Vagina (tissue), 2 donors: Measurements from ENCODE around the gene GABBR2. TPM values are rescaled to one million over a fixed set of nuclear protein-coding genes. Genes with fewer than 3 reads are reported as not detected.
A peak's percentile ranks its signal among the peaks of the same experiment; 100 is the strongest.

Experiments
- DNase-seq, 2 donors: peaks; one replicate each; pipeline ENCODE4 v3.0.0-alpha.2; 2017; ENCODE audit errors: extremely low spot score in 2 of 2
- H3K27ac ChIP-seq: fragments of 200-600 bp; sonication (generic); one replicate; pipeline ENCODE4 v1.5.1; 2019
- H3K27me3 ChIP-seq: fragments of 200-600 bp; sonication (generic); one replicate; pipeline ENCODE4 v1.5.1; 2019
- H3K36me3 ChIP-seq, 2 donors: fragments of 200-600 bp; sonication (generic); one replicate each; pipeline ENCODE4 v1.5.1; 2017 to 2019
- H3K4me1 ChIP-seq: fragments of 200-600 bp; sonication (generic); one replicate; pipeline ENCODE4 v1.5.1; 2019
- H3K4me3 ChIP-seq, 2 donors: fragments of 200-600 bp; sonication (generic); 1 replicate in 1 of 2; 2 replicates in 1 of 2; pipeline ENCODE4 v1.5.1; 2016 to 2019
- H3K9me3 ChIP-seq: fragments of 200-600 bp; sonication (generic); one replicate; pipeline ENCODE4 v1.5.1; 2019
- POLR2A ChIP-seq, 2 donors: fragments of 450-650 bp; IDR thresholded peaks; one replicate each; pipeline ENCODE4 v1.6.1; 2017; ENCODE audit warnings: antibody characterized with exemption in 2 of 2, mild to moderate bottlenecking in 2 of 2, moderate library complexity in 2 of 2
- POLR2AphosphoS5 ChIP-seq, 2 donors: sonication (generic); formaldehyde crosslinking; IDR thresholded peaks; one replicate each; pipeline ENCODE4 v1.9.0; 2017; ENCODE audit warnings: antibody characterized with exemption in 2 of 2, mild to moderate bottlenecking in 2 of 2, low read depth in 1 of 2; ENCODE audit not compliant: insufficient read depth in 1 of 2
- intact Hi-C: fragments of 100-400 bp; cut with DNase I; formaldehyde crosslinking; loops from one replicate; pipeline ENCODE4 v1.15.1; 2023
- total RNA-seq: library from RNA; depleted of rRNA; stranded (reverse); fragments of >200 nt; gene quantifications from one replicate; pipeline ENCODE4 v1.2.3, GENCODE V29; 2016
- TF ChIP-seq, protein P1 (sequence below), 3 experiments: fragments of 450-650 bp in 2 of 3; fragments of 200-600 bp in 1 of 3; sonication (generic) in 1 of 3; IDR thresholded peaks; one replicate each; pipeline ENCODE4 v1.5.1; 2017 to 2019; ENCODE audit warnings: antibody characterized with exemption in 3 of 3, mild to moderate bottlenecking in 2 of 3, moderate library complexity in 2 of 3

Gene GABBR2
- total RNA-seq, 1 donor from 2014 or later: not detected

DNA sequence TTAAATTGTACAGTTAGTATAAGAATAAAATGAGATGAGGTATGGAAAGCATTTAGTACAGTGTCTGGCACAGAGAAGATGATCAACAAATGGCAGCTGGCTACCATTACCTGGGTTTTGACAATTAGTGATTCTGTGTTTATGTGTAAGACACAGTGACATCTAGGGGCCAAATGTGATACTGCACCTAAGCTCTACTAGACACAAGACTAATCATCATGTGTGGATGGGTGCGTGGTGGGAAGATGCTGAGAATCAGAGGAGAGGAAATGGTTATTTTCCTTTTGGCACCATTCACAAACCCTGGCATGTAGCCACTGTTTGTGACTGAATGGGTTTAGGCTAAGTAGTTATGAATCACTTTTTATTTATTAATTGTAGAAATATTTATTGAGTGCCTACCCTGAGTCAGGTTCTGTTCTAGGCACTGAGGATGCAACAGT lies 343.5 kb downstream of the GABBR2 start:
- no peaks in the 10 kb centered on the region for H3K36me3 ChIP-seq
- no peak overlapping the region for H3K27ac ChIP-seq
- H3K27me3 ChIP-seq: no peaks in the 10 kb centered on the region
- H3K9me3 ChIP-seq: no peaks in the 10 kb centered on the region
- no peak overlapping the region for H3K4me3 ChIP-seq
- no peak for DNase-seq
- TF ChIP-seq POLR2AphosphoS5 (IDR thresholded peaks at IDR 0.05; ENCODE audit: insufficient read depth in 1 of 2, low read depth in 1 of 2): no peak
- TF ChIP-seq, protein P1, sequence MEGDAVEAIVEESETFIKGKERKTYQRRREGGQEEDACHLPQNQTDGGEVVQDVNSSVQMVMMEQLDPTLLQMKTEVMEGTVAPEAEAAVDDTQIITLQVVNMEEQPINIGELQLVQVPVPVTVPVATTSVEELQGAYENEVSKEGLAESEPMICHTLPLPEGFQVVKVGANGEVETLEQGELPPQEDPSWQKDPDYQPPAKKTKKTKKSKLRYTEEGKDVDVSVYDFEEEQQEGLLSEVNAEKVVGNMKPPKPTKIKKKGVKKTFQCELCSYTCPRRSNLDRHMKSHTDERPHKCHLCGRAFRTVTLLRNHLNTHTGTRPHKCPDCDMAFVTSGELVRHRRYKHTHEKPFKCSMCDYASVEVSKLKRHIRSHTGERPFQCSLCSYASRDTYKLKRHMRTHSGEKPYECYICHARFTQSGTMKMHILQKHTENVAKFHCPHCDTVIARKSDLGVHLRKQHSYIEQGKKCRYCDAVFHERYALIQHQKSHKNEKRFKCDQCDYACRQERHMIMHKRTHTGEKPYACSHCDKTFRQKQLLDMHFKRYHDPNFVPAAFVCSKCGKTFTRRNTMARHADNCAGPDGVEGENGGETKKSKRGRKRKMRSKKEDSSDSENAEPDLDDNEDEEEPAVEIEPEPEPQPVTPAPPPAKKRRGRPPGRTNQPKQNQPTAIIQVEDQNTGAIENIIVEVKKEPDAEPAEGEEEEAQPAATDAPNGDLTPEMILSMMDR (IDR thresholded peaks at IDR 0.05): no peak
- TF ChIP-seq POLR2A (IDR thresholded peaks at IDR 0.05): no peak
- H3K4me1 ChIP-seq: no peaks in the 10 kb centered on the region
- intact Hi-C loops: no loop called here

DNA sequence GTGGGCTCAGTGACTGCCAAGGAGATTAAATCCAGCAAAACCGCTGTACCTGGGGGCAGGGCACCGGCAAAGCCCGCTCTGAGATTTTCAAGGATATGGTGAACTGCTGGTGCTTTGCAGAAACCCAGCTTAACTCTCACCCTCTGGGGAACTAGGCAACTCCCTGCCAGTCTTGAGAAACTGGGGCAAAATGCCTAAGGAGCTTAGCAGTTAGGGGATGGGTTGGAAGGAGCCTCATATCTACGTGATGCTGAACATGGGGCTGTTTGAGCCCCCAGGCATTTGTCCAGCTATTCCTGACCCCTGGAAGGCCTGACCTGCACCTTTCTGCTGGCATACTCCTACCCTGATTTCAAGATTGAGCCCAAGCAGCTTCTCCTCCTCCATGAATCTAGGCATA lies 344.6 kb downstream of the GABBR2 start:
- TF ChIP-seq, protein P1 (IDR thresholded peaks at IDR 0.05): no peak
- TF ChIP-seq POLR2A (IDR thresholded peaks at IDR 0.05) (no peak), POLR2AphosphoS5 (IDR thresholded peaks at IDR 0.05; ENCODE audit: insufficient read depth in 1 of 2, low read depth in 1 of 2) (no peak)
- Histone ChIP-seq H3K27me3 (no peaks in the 10 kb centered on the region), H3K4me3 (no peak overlapping the region), H3K36me3 (no peaks in the 10 kb centered on the region), H3K27ac (no peak overlapping the region), H3K4me1 (no peaks in the 10 kb centered on the region), H3K9me3 (no peaks in the 10 kb centered on the region)
- peak in 1 of 2 donors; percentile 16 for DNase-seq
- intact Hi-C loops: no loop called here

DNA sequence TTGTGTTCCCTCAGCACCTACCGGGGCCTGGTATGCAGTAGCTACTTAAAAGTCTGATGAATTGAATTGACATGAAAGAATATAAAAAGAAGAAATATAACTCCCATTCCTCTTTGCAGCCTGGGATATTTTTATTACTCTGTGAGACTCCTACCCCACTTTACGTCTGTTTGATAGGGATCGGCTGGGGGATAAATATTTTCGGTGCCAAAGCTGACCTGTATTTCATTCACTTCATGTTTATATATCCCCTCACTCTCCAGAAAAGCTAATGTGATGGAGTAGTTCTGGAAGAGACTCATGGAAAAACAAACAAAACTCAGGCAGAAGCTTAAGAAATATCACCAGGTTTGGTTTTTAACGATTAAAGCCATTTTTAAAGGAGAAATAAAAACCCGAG lies 345.1 kb downstream of the GABBR2 start:
- no peak for TF ChIP-seq POLR2A (IDR thresholded peaks at IDR 0.05)
- TF ChIP-seq POLR2AphosphoS5 (IDR thresholded peaks at IDR 0.05; ENCODE audit: insufficient read depth in 1 of 2, low read depth in 1 of 2): no peak
- TF ChIP-seq, protein P1 (IDR thresholded peaks at IDR 0.05): no peak
- Histone ChIP-seq H3K4me1 (no peaks in the 10 kb centered on the region), H3K27me3 (no peaks in the 10 kb centered on the region), H3K4me3 (no peak overlapping the region), H3K27ac (no peak overlapping the region), H3K9me3 (no peaks in the 10 kb centered on the region), H3K36me3 (no peaks in the 10 kb centered on the region)
- intact Hi-C loops: no loop called here
- DNase-seq: no peak

DNA sequence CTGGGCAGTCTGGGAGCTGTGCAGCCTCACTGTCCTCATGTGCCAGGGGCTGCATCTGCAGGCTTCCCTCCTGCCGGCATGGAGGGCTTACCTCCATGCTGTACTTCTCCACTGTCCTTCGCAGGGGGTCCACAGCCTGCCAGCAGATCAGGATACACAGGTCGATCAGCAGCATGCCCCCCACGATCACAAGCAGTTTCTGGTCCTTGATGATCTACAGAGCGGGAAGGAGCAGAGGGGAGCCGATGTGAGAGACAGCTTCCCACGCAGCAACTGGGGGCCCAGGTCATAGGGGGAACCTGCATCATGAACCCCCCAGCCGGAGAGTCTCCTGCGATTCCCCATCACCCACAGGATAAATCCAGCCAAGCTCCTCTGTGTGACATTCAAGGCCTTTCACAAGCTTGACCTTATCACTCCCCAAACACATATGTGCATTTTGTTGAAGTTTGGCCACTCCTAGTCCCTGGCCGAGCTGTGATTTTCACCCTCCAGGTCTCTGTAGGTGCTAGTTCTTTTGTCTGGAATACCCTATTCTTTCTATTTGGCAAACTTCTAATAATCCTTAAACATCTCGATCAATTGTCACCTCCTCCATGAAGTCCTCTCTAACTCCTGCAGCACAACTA lies 346.0 kb downstream of the GABBR2 start:
- no peak for TF ChIP-seq POLR2A (IDR thresholded peaks at IDR 0.05)
- TF ChIP-seq, protein P1 (IDR thresholded peaks at IDR 0.05): no peak
- TF ChIP-seq POLR2AphosphoS5 (IDR thresholded peaks at IDR 0.05; ENCODE audit: insufficient read depth in 1 of 2, low read depth in 1 of 2): no peak
- Histone ChIP-seq H3K27ac (no peak overlapping the region), H3K27me3 (no peaks in the 10 kb centered on the region), H3K4me3 (no peak overlapping the region), H3K36me3 (no peaks in the 10 kb centered on the region), H3K4me1 (no peaks in the 10 kb centered on the region), H3K9me3 (no peaks in the 10 kb centered on the region)
- intact Hi-C loops: no loop called here
- peak in 1 of 2 donors; percentile 76 for DNase-seq

DNA sequence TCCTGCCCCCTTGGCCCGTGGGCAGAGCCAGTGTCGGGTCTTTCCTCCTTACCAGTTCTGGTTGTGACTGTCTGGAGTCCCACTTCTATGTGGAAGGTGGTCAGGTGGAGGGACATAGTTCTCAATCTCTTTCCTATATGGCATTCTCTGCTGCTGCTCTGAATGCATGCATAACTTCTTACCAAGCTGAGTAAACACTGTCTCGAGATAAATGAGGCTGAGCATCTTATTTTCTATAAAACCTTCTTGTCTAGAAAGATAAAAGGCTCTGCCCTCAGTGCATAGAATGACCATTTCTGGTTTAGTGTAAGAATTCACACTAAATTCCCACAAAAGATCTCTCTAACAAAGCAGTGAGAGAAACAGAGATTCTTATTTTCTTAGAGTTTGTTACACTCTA lies 347.1 kb downstream of the GABBR2 start:
- intact Hi-C loops: no loop called here
- no peak for DNase-seq
- TF ChIP-seq, protein P1 (IDR thresholded peaks at IDR 0.05): no peak
- no peak for TF ChIP-seq POLR2A (IDR thresholded peaks at IDR 0.05)
- TF ChIP-seq POLR2AphosphoS5 (IDR thresholded peaks at IDR 0.05; ENCODE audit: insufficient read depth in 1 of 2, low read depth in 1 of 2): no peak

More for the DNA sequence above, 347.1 kb downstream of the GABBR2 start:
- Histone ChIP-seq H3K4me1 (no peaks in the 10 kb centered on the region), H3K27ac (no peak overlapping the region), H3K4me3 (no peak overlapping the region), H3K27me3 (no peaks in the 10 kb centered on the region), H3K9me3 (no peaks in the 10 kb centered on the region), H3K36me3 (no peaks in the 10 kb centered on the region)
